Mammary epithelial cell (primary cell): ENCODE data around the gene TSPAN17.

ENCODE experiments used
- EZH2 ChIP-seq: IDR thresholded peaks from 2 replicates; pipeline ENCODE4 v1.6.1; 2012; ENCODE audit warnings: low read length, inconsistent platforms, borderline replicate concordance
- TF ChIP-seq, protein P1 (sequence below), 2 donors: IDR thresholded peaks in 1 of 2; conservative IDR thresholded peaks in 1 of 2; 2 replicates each; pipeline ENCODE4 v1.5.1; 2011 to 2012; ENCODE audit warnings: inconsistent platforms in 2 of 2, low read length in 2 of 2, mild to moderate bottlenecking in 2 of 2, control low read depth in 1 of 2, low read depth in 1 of 2; ENCODE audit not compliant: insufficient read depth in 1 of 2; ENCODE audit errors: extremely low read depth in 1 of 2

DNA sequence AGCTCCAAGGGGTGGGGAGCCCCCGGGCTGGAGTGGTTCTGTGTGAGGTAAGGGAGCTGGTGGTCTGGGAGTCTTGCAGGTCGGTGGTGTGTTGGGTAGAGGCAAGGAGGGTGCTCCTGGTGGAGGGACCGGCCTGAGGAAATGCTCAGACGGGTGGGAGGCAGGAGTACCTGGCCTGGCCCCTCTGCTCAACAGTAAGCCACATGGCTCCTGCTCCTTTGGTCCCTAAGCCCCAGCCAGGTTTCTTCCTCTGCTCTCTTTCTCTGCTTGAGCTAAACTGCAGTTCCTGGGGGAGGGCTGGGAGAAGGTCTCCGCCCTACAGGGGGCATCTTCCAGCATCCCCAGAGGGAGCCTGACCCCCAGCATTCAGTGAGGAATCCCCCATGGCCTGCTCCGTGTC is 17.2 kb downstream of the TSPAN17 start:
- TF ChIP-seq, protein P1, sequence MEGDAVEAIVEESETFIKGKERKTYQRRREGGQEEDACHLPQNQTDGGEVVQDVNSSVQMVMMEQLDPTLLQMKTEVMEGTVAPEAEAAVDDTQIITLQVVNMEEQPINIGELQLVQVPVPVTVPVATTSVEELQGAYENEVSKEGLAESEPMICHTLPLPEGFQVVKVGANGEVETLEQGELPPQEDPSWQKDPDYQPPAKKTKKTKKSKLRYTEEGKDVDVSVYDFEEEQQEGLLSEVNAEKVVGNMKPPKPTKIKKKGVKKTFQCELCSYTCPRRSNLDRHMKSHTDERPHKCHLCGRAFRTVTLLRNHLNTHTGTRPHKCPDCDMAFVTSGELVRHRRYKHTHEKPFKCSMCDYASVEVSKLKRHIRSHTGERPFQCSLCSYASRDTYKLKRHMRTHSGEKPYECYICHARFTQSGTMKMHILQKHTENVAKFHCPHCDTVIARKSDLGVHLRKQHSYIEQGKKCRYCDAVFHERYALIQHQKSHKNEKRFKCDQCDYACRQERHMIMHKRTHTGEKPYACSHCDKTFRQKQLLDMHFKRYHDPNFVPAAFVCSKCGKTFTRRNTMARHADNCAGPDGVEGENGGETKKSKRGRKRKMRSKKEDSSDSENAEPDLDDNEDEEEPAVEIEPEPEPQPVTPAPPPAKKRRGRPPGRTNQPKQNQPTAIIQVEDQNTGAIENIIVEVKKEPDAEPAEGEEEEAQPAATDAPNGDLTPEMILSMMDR (conservative IDR thresholded peaks at IDR 0.05 in 1 of 2, IDR thresholded peaks at IDR 0.05 in 1 of 2; ENCODE audit: extremely low read depth in 1 of 2, insufficient read depth in 1 of 2, low read depth in 1 of 2, low read length in 2 of 2), result no peak
- TF ChIP-seq EZH2, result no peak
